LNCaP clone FGC (cell line): ENCODE results near the gene SLC22A2.
"Not testable (repeated sequence)": the region's sequence is repeated elsewhere in the genome, so short reads cannot be mapped to it uniquely, and the experiment has no call there.

Source experiments
- DNase-seq: peaks from one replicate; pipeline ENCODE4 v3.0.0-alpha.2; 2011; ENCODE audit warnings: low read depth
- H3K4me3 ChIP-seq: 2 replicates; pipeline ENCODE4 v1.5.1; 2011; ENCODE audit warnings: mild to moderate bottlenecking, low read depth, low read length, control low read depth
- TF ChIP-seq, protein P1 (sequence below): IDR thresholded peaks from 2 replicates; pipeline ENCODE4 v1.5.1; 2012; ENCODE audit warnings: mild to moderate bottlenecking; ENCODE audit not compliant: control insufficient read depth, insufficient read depth; ENCODE audit errors: extremely low read depth

The SLC22A2 gene

DNA sequence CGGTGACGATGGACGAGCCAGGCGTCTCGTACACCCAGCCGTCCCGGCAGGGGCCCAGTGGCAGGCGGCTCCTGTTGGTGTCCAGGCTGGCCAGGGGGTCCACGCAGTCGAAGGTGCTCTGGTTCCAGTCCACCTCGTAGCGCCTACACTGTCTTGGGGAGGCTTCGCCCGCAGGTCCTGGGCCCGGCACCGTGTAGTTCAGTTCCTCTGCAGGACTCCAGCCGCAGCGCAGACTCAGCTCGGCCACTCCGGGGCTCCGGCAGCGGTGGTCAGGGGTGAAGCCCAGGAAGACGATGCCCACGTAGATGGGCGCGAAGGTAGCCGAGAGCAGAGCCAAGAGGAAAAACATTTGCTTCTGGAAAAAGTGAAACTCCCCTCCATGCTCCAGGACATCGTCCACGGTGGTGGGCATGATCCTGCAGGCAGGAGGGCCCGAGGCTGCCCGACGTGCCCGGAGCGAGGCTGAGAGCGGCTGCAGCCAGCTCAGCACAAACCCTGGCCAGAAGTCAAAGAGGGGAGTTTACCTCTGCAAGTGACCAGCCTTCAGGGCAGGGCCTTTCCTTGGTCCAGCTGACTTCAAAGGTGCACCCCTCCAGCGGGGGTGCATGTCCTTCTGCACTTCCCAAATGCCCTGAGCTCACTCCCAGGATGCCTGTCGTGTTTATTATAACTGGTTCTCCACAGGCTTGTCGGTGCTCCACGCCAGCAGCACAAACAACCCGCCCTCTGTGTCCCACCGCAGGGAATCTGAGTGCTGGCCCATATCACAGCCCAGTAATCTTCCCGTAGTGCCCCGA is at the start of gene SLC22A2:
SLC22A2 (minus strand) TSS at position 476 of the 797 bp plus-strand sequence; CDS start at position 412, 64 bp downstream.
- TF ChIP-seq, protein P1, sequence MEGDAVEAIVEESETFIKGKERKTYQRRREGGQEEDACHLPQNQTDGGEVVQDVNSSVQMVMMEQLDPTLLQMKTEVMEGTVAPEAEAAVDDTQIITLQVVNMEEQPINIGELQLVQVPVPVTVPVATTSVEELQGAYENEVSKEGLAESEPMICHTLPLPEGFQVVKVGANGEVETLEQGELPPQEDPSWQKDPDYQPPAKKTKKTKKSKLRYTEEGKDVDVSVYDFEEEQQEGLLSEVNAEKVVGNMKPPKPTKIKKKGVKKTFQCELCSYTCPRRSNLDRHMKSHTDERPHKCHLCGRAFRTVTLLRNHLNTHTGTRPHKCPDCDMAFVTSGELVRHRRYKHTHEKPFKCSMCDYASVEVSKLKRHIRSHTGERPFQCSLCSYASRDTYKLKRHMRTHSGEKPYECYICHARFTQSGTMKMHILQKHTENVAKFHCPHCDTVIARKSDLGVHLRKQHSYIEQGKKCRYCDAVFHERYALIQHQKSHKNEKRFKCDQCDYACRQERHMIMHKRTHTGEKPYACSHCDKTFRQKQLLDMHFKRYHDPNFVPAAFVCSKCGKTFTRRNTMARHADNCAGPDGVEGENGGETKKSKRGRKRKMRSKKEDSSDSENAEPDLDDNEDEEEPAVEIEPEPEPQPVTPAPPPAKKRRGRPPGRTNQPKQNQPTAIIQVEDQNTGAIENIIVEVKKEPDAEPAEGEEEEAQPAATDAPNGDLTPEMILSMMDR = no peak
- no peak within 1 kb of the TSS for H3K4me3 ChIP-seq
- DNase-seq = no peak

DNA sequence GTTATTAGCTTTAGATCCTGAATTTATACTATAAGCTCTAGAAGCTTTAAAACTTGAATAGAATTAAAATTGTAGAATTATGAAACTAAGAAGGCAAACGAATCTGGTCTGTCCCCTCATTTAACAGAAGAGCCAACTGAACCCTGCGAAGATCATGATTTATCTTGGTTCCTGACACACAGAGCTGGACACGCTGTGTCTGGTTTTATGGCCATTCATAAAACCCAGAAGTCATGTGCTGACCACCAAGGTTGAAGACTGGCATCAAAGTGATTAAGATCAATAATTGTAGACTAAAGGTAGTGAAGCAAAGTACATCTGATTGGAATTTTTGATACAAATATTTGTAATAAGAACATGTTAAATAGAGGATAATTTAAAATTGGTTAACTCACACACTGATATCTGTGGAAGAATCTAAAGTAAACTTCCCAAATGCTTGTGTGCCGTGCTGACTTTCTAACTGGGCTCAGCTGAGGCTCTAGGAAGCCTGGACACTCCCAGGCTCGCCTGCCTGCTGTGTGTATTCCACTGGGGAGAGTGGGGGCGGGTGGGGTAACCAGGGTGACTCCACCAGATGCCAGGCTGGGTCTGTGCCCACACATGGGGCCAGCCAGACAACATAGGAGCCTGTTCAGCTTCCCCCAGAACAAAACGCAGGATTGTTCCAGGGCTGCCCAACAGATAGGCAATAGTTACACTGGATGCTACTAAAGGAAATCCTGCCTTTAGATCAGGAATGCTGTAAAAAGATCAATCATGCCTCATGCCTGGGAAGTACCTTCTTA is 47.5 kb upstream of the SLC22A2 start:
- TF ChIP-seq, protein P1 = no peak
- no peak overlapping the region for H3K4me3 ChIP-seq
- DNase-seq = peak; percentile 32

GRCh38 chr6:160303806-160304205 is 45.2 kb upstream of the SLC22A2 start:
- TF ChIP-seq, protein P1 = no peak
- no peak overlapping the region for H3K4me3 ChIP-seq
- DNase-seq = no peak

DNA sequence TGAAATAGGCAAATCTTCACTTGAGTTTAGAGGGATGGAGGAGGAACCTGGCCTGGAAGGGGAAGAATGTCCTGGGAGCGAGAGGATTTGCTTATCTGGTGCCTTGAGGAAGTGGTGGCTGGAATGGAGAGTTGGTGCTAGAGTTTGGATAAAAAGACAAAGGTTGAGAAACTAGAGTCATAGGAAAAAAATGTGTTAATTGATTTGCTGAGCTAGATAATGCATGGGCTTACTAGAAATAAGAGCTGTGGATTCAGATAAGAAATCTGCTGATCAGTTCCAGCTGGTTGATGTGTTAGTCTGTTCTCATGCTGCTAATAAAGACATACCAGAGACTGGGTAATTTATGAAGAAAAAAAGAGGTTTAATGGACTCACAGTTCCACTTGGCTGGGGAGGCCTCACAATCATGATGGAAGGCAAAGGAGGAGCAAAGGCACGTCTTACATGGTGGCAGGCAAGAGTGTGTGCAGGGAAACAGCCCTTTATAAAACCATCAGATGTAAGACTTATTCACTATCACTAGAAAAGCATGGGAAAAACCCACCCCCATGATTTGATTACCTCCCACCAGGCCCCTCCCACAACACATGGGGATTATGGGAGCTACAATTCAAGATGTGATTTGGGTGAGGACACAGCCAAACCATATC is 43.9 kb upstream of the SLC22A2 start:
- DNase-seq, H3K4me3 ChIP-seq: not testable (repeated sequence)

GRCh38 chr6:160301339-160301738 is 42.7 kb upstream of the SLC22A2 start:
- no peak overlapping the region for H3K4me3 ChIP-seq
- no peak for DNase-seq

DNA sequence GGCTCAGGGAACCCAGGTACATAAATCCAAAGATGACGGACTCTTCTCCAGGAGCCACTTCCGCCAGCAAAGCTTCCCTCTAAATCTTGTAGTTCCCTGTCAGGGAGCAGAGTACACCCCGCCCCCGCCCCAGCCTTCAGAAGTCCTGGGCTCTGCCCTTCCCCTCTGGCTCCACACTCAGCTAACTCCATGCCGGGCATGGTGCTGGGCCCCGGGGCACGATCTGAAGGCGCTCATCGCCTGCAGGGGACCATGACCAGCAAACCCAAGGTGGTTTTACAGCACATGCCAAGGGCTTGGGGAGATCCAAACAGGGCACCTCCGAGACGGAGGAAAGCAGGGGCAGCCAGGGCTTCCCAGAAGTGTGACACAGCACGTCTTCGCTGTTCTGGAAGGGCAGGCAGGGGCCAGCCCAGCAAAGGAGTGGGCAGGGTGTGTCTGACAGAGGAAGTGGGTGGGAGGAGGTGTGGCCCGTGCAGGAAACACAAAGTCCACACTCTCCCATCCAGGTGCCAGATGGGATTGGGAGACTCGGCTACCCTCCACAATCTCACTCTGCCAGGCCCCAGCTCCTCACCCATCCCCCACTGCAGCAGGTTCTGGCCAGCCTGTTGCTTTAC is 41.6 kb upstream of the SLC22A2 start:
- no peak overlapping the region for H3K4me3 ChIP-seq
- TF ChIP-seq, protein P1 = no peak
- no peak for DNase-seq

More at GRCh38 chr6:160301339-160301738, 42.7 kb upstream of the SLC22A2 start:
- TF ChIP-seq, protein P1 = no peak
